COR-L47 (cell line): Measurements from ENCODE around the gene NTM.

Experiments used
- DNase-seq: peaks from one replicate; lab custom pipeline; 2025; lab: John Stamatoyannopoulos, UW

NTM gene

DNA sequence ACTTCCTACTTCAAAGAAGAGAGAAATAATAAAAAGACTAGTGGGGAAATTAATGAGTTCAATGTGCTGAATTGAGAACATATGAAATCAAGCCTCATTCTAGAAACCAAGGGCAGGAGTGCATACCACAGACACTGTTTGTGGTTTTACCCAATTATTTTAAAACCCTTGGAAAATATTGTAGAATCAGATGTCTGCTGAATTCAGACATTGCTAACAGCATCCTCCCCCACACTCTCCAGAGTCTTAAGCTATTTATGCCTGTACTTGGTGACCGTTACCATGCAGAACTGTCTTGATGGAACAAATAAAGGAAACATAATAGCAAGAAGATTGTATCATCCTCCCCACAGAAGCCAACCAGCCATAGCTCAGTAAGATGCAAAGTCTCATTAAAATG is 850.1 kb downstream of the NTM start:
- DNase-seq = no peak

DNA sequence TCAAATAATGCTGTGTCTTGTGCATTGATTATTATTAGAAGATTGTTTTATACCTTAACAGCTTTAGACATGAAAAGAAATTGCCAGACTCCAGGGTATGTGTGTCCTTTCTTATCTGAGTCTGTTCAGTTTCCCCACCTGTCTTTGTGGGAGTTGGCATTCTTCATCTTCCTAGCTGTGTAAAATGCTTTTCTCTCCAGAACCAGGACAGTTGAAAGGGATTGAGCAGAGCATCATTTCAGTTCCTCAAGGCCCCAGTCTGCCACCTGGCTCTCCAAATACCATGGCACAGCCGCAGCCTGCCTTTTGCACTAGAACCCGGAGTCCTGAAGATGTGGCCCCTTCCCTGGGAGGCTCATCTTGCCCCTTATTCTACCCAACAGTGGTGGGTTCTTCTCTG is 851.9 kb downstream of the NTM start:
- DNase-seq = no peak

DNA sequence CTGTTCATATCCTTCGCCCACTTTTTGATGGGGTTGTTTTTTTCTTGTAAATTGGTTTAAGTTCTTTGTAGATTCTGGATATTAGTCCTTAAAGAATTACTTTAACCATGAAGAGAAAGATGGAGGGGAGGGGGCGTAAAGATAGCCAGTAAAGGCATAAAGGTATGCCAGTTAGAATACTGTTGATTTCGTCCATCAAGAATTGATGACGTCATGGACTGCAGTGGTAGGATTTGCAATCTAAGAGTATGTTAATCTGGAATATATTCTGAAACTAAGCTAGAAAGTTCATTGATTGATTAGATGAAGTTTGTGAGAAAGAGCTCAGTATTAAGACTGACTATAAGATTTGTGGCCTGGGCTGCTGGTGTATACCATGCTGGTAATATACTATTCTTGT is 856.1 kb downstream of the NTM start:
- DNase-seq = no peak

DNA sequence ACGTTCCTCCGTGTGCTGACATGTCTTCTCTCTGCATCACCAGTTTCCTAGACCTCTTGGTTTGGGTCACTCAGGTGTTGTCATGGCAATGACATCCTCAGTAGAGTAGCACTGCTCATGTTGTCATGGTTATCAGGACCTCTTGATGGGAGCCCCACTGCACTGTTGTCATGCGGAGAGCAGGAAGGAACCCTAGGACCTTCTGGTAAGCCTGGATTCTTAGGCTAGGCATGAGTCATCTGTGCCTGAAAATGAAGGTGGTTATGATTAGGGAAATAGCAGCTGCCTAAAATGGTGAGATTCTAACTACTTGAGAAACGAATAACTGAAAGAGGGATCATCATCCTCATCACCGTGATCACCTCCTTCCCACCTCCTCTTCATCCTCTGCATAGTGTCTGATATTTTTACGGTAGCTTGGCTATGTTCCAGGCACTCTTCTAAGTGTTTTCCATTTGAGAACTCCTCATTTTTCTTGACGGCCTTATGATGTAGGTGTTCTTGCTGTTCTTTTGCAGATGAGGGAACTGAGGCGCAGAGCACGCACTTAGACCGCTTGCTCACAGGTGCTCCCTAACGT is 858.4 kb downstream of the NTM start:
- no peak for DNase-seq

DNA sequence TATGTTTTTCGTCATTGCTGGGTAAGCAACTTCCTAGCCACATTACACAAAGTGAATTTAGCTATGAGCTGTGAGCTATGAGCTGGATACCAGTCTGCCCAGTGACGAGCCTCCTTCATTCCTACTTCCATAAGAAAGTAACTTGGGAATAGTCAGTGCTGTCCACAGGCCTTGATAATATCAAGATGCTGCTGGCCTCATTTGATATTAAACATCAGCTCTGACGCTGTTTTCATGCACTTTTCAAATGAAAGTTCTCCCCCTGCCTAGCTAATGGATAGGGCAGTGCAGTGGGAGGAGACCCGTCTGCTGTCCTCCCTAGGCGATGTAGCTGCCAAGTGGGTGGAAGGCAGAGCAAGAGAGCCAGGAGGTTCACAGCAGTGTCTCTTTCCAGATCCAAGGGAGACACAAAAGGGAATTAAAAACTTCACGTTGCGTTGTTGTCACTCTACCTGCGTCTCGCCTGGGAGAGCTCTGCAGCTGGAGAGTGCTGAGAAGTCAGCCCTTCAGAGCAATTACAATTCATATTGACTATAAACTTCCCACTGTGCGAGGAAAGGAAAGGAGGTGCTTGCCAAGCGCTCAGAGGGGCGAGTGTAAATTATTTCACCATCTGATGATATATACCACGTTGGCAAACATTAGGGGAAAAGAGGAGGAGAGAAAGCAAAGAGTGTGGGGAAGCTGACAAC is 861.4 kb downstream of the NTM start:
- peak; percentile 95 for DNase-seq

DNA sequence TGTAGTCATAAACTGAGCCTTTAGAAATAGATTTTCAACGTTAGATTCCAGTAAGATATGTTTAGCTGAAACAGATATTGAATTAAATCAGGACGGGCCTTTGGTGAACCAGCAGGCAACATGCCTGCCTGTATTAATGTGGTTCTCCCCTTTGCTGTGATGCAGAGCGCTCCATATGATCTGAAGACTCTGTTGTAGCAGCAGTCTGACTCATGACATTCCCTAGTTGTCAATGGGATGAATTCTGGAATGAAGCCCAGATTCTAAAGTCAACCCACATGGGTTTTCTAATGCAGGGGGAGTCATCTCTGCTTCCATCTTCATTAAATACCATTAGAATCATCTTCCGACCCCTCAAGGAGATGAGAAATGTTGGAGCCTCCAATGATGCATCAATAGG is 864.5 kb downstream of the NTM start:
- peak; percentile 40 for DNase-seq

DNA sequence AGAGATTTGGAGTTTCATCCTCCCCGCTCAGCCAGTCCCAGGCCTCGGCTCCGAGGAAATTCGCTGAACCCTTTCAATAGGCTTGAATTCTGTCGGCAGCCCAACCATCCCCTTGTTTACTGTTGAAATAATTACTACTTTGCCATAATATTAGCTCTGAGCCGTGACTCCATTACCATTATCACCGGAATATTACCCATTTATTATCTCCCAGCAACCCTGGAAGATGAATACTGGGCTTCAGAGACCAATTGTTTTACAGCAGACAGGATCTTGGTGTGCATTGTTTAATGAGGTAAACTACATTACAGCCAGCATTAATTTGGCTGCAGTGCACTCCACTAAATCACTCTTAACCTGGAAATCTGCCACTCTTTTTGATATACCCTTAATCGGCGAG is 867.4 kb downstream of the NTM start:
- peak; percentile 92 for DNase-seq

DNA sequence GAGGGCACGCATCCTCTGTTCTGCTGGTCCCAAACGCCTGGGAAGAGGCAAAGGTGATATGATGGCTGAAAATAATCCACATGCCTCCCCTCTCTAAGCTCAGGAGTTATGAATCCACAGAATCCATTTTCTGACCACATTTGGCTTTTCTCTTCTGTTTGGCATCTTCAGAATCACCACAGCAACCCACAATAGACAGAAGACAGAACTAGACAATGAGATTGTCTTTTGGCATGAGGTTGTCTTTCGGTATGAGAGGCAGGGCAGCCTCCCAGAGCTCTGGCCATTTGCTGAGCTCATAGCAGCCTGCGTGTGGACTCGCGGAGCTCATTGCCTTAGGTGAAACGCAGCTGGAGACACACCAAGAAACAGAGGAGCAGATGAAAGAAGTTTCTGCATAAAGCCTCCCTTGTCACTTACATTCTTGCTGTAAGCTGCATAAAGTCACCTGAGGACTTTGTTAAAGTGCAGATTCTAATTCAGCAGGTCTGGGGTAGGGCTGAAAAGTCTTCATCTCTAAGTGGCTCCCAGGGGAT is 868.0 kb downstream of the NTM start:
- peak; percentile 73 for DNase-seq

DNA sequence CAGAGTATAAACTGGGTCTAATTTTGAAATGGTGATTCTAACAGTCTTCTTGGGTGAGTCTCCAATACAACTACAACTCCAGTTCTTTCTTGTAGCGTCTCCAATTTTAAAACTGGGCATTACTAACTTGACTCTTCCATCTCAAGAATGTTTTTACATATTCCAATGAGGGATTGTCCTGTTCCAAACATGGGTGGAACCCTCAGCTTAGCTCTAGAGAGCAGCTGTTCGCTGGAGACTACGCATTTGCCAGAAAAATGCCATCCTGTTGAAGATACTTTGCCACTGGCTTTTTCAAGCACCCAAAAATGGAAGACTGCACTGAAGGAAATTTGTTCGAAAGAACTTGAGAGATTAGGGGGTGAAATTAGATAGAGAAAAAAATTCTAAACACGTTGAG is 870.0 kb downstream of the NTM start:
- no peak for DNase-seq

DNA sequence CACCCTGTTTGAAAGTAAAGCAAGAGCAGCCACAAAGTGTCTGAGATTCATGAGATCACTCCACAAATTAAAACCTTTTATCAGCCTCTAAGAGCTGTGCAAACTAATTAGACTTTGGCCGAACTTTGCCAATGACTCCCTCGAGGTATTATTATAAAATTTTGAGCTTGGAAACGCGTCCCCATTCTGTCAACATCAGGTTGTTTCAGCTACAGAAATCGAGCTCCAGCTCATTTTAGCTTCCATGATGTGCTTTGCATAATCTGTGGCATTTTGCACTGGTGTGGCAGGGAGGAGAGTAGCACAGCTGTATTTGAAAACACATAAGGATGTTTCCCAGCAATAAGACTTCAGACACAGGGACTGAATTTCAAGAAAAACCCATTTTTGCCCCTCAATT is 872.2 kb downstream of the NTM start:
- no peak for DNase-seq

DNA sequence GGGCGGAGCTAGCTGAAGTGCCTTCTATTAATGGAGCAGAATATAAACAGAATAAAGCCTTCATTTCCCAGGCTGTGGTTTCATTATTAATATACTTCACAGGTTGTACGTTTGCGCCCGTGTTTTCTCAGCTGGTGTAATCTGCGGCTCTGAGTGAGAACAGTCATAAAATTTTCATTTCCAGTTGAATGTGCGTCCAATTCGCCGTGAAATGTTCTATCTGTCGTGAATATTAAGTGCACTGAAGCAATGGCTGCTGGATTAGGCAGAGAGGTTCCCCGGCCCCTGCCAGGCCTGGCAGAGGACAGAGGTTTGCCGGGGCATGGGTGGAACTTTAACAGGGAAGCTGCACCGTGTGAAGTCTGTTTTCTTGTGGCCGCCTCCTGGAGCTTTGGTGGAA is 874.4 kb downstream of the NTM start:
- DNase-seq = no peak

DNA sequence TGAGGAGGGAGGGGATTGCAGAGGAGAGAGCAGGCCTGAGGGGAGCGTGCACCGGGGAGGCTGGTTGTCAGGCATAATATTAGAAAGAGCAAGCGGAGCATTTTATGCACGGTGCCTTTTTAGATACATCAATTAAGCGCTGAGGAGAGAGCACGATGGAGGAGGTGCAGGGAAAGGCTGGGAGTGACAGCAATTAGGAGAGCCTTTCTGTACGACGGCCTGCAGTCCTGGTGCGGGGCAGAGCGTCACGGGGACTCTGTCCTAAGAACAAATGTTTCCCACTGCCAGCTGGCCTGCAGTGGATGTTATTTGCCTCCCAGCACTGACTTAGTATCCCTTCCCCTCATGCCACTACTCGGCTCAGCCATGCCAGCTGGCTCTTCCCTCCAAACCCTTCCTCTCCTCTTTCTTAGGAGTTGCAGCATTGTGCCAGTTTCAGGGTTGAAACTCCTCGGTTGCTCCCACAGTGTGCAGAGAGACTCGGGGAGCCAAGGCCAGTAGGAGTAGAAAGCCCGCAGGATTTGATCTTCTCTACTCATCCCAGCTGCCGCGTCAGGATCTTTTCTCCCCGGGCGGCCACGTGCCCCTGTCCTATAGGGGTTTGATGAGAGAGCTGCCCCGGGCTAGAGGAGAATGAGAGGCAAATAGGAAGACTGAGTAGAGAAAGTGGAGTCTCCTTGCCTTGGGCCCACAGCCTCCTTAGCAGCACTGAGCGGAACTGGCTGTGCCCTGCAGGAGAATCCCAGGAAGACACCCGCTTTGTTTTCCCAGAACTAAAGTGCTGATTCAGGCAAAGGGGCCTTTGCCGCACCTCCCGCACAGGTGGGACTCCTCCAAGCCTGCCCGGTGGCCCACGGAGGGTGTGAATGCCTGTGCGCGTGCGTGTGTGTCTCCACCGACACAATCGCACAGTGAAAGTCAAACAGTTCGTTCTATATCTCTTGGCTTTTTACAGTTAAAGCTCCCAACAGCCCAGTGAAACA is 875.3 kb downstream of the NTM start:
- DNase-seq = no peak

DNA sequence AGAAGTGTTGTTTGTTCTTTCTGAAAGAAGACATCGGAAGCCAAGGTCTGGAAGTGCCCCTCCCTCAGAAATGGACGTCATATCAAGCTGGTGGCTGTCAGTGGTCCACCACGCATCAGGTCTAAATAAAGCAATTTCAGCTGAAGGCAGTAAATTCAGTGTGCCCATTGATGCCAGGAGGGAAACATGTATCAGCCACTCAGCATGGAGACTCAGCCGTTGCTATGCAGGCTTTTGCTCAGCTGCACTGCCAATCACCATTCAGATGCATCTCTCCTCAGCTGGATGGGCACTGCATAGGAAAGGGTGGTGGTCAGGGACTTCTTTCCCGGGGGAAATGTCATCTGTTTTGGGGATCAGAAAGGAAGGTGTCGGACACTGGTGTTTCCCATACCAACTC is 878.2 kb downstream of the NTM start:
- DNase-seq = no peak

DNA sequence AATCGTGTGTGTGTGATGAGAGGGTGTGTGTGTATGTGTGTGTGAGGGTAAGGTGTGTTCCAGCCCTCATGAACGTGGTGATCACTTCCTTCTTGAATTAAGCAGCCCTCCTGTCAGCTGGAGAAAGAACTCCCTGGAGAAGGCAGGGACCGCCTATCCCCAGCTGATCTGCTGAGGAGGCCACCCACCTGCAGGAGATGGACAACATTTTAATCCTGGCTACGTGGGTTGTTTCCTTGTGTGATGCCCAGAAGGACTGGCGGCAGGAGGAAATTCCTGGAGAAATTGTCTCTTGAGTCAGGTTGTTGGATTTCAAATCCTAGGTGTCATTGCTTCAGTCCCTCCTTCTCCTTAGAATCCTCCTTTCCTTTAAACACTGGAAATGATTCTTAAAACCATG is 878.8 kb downstream of the NTM start:
- DNase-seq = no peak

DNA sequence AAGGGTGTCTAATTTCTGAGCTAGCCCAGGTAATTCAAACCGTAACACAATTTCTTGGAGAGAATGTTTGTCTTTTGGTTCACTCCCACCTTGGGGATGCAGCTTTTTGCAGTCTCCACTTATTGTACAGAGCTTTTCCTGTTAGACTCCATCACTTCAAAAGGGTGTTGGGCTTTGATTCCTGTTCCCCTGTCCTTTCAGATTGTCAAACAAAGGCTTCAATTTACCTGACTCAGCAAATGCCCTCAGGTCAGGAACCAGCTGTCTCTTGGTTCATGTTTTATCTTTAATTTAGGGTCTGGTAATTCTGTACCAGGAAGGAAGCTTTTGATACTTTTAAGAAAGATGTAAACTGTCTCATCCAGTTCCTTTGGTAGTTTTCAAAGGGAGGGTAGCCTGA is 880.6 kb downstream of the NTM start:
- no peak for DNase-seq

DNA sequence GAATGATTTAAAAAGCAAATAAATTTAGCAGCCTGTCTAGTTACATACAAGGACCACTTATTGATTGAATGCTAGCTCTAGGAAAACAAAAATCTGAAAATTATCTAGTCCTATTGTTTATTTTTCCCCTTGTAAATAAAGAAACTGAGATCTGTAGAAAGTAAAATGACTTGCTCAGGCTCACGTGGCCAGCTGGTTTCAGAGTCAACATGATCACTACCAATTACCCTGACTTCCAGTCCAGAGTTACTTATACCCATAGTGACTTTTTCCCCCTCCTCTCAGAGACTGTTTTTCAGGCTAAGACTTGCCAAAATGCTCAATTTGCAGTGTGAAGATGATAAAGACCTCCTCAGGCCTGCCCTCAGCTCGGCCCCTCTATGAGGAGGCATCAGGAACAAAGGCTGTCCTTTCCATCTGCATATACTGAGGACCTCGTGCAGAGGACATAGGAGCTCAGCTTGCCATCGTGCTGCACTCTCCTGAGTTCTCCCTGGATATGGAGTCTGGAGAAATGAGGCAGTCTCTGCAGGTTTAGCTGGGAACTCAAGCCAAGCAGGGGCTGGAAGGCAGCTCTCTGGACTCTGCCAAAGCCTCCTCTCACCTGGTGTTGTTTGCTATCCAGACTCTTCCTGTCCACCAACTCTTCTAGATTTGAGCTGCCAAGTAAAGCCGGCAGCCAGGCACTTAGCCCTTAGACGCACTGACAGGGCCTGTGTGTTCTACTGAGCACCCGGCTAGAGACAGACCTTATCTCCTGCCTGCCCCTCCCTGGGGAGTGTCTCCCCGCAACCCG is 883.3 kb downstream of the NTM start:
- no peak for DNase-seq

DNA sequence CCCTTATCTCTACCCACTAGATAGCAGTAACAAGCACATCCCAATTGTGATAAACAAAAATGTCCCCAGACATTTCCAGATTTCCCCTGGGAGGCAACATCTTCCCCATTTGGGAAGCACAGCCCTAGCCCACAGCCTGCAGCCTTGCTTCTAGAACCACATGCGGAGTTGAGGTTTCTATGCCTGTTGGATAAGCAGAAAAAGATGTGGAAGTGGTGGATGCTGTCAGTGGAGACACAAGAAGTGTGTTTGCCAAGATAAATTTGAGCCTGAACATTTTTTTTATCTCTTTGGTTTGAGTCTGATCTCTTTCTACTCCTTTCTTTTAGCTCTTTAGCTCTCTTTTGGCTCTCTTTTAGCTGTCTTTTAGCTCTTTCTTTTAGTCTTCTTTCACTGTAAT is 884.5 kb downstream of the NTM start:
- no peak for DNase-seq

DNA sequence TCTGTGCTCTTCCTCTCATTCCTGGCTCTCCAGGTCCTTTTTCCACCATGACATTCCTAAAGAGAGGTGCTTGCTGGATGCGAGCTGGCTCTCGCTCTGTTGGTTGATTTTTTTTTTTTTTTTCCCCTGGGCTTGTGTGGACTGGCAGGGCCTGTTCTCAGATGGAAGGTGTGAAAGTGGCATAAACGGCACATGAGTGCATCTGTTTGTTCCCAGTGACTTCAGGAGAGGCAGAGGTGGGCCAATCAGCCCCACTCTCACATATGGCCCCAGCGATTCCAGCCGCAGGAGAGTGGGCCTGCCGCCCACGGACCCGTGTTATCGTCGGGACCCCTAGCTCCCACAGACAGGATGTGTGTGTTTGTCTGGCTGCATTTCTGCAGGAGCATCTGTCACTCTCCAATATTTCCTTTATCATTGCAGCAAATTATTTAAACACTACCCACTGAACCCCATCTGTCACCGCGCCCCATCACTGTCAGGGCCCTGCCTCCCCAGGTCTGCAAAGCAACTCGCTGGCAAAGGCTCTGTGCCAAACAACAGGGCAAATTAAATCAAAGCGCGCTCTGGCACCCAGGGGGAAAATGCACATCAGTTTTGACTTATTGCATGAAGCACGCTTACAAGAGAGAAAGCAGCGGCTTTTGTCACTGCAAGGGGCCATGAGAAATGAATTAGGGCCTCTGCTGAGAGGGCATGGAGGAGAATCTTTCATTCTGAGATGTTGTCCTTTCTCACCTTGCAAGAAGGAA is 886.3 kb downstream of the NTM start:
- no peak for DNase-seq

DNA sequence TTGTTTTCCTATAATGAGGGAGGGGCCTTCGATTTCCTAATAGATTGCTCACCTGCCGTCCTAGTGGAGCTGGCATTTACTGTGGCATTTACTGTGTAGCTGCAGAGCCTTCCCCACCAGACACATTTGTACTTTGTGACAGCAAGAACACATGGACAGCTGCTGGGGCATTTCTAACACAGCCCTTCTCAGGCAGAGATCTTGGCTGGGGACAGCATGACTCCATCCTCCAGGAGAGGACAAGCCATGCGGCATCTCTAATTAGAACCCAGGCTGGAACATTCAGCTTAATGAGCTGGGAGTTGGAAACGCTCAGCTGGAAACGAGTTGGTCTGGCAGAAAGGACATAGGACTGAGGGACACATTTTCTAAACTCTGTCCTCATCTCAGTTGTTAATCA is 887.5 kb downstream of the NTM start:
- DNase-seq = no peak

DNA sequence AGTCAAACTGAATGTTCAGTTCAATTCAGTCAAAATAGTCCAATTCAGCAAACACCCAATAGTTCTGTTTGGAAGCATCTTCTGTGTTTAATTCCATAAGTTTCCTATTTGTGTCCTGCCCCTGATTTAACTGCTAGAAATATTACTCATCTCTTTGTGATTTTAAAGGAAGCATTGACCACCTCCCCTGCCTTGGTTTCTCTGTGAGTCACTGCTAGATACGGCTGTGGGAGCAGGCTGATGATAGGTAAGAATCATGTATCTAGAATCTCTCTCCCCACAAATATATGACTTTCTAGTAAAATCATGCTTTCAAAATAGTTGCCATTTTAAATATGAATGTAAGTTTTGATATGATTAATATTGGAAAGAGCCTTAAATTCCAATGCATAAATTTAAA is 888.5 kb downstream of the NTM start:
- DNase-seq = no peak

DNA sequence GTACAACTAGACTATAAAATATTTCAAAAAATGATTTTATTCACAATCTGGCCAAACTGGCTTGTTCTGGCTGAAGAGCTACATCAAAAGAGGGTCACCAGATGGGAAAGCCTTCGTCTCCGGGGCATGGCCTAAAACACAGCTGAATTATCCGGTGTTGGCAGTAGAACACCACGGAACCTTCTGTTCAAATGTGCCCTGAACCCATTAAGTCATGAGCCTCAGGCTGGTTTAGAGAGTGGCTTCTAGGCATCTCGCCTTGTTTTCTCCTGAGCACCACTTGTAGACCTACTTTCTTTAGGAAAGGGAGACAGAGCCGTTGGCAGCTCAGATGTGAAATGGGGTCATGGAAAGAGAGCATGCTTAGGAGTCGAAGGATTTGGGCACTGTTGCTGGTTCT is 890.2 kb downstream of the NTM start:
- DNase-seq = no peak
